Right lung (tissue), 5 donors: Measurements from ENCODE around the gene SERTAD2. TPM values are rescaled to one million over a fixed set of nuclear protein-coding genes. Genes with fewer than 3 reads are reported as not detected.

ENCODE experiments used
- DNase-seq, 2 donors: peaks; one replicate each; pipeline ENCODE4 v3.0.0-alpha.2; 2013
- polyA plus RNA-seq, 5 donors: library from polyadenylated mRNA; unstranded; fragments of 120-200 nt; gene quantifications; one replicate each; pipeline versions ENCODE4 v1.2.1 to v1.2.3, GENCODE V29; 2013; ENCODE audit warnings: inconsistent platforms in 1 of 5, low replicate concordance in 1 of 5; ENCODE audit not compliant: insufficient read length in 5 of 5, insufficient read depth in 1 of 5

Gene SERTAD2
- polyA plus RNA-seq, 5 donors = 22.3 to 27.9 (median 24.7) TPM

DNA sequence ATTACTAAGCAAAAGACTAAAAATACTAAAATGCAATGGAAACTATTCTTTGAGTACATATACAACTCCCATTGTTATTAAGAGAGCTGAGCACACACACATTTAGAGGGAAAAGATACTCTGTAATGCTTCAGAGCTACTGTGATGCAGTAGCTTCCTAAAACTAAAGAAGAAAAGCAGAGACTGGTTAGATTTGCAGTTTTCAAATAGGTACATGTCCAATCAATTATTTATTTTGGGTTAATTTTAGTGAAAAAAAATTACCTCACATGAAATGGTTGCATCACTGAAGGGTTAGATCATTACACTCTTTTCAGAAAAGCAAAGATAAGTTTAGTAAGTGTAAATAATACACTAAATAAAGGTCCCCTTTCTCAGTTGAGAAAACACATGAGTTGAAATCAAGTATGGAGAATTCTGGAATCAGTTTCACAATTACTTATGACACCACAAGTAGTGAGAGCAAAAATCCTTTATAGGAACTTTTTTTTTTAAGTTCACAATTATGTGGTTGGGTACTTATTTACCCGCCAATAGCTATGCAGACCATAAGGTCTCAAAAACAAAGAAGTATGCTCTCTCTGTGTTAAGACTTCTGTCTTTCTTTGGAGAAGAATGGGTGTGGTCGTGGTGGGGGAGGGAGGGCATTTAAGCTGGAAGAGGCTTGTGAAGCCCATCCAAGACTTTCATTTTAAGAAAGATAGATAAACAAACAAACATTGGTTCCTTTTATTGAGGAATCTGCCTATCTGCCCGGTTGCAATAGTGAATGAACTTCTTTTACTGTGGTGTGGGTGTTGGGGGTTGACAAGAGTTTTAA lies 25.3 kb upstream of the SERTAD2 start:
- no peak for DNase-seq

DNA sequence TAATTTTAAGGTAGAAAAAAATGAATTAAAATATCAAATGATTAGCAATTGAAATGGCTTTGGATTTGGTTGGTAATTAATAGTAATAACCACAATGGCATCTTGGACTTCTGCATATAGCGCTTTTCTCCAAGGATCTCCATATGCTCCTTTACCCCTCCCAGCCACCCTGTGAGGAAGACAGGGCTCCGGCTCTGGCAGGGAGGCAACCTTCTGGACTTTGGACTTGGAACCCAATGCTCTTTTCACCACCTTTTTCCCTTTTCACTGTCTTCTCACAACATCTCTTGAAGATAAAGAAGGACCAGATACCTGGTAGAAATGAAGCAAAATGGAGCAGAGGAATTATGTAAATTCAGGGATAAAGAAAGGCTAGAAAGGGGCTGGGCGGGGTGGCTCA lies 23.8 kb upstream of the SERTAD2 start:
- no peak for DNase-seq

DNA sequence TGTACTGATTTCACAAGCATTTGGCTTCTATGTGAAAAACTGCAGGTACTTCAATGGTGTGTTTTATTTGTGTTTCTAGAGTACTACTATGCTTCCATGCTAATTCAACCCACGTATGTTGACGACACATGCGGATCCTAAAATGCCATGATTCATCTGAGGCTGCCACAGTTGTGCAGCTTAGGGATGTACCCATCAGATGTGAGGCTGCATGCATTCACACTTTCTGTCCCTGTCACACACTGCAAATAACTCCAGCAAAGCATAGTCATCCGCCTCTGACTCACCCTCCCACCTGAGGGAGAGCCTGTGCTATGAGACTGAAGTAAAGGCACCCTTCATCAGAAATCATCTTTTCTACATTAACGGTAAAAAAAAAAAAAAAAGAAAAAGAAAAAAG lies 22.1 kb upstream of the SERTAD2 start:
- no peak for DNase-seq

DNA sequence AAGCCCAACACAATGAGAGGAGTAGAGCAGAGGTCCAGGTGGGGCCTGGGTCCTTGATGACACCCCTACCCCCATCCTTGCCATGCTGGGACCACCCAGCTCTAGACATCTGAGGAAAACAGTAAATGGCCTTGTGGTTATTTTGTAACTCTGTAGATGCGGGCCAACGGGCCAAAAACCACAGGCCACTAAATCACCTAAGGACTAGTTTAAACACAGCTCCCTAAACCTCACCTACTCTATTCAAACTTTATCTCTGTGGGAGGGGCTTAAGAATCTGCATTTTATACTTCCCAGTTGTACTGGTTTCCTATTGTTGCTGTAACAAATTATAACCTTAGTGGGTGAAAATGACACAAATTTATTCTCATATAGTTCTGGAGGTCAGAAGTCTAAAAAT lies 19.0 kb upstream of the SERTAD2 start:
- DNase-seq = no peak

GRCh38 chr2:64670047-64670446 lies 16.3 kb upstream of the SERTAD2 start:
- no peak for DNase-seq

DNA sequence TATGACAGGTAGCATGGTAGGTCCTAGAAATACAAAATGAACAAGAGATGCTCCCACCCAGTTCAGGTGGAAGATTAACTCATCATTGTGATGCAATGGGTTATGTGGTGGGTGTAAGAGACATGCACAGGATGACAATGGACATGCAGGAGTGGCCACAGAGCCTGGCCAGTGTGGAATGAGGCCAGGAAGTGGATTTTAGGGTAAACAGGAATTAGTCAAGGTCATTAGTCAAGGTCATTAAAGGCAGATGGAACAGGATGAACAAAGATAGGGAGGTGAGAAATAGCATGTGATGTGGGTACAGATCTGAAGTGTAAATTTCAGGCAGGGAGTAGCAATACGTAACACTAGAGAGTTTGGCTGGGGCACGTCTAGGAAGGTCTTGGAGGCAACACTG lies 15.6 kb upstream of the SERTAD2 start:
- DNase-seq = no peak

- no peak for DNase-seq
These were observed 14.8 kb upstream of the SERTAD2 start for GRCh38 chr2:64668542-64668941.

DNA sequence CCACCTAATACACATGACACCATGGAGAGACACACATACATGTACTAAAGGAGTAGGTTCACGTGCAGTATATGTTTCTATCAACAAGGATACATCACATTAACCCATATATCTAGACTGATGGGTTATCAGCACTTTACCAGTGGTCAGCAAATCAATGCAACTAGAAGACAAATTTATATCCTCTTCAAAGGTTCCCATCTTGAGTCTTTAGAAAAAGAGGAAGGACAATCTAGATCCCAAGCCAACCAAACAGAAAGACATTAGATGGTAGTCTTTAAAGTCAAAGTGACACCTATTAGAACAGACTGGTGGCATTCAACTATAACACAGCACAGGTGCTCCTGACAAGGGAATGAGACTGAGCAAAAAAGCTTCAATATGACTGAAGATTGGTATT lies 13.8 kb upstream of the SERTAD2 start:
- no peak for DNase-seq

DNA sequence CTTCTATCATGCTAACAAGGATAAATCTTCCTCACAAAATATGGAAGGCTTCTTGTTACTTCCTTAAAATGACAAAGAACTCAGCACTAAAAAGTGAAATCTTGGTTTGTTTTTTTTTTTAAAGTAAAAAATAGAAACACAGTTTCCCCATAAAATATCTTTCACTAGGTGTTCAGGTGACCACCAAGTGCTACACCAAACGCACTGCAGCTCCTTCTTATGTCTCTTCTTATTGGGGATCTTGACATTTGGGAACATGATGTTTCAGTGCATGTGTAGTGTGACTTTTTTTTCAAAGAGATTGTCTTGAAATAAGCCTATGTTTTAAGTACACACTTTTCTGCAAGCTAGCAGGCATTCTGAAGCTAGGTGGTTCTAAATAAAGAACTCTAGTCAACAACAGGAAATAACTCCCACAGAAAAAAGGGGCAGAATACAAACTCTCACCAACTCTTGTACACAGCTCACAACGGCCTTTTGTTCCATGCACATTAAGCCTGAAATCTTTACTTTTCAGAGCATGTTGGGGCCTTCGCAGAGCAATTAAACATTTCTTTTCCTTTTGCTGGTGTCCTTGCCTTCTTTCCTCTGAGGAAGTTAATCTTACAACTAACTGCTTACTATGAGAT lies 13.2 kb upstream of the SERTAD2 start:
- DNase-seq = no peak

DNA sequence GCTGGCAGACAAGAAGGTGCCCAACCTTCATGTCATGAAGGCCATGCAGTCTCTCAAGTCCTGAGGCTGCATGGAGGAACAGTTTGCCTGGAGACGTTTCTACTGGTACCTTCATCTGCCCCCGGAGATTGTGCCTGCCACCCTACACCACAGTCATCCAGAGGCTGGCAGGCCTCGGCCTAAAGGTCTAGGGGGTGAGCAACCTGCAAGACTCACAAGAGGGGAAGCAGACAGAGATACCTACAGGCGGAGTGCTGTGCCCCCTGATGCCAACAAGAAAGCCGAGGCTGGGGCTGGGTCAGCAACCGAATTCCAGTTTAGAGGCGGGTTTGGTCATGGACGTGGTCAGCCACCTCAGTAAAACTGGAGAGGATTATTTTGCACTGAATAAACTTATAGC lies 12.0 kb upstream of the SERTAD2 start:
- DNase-seq = no peak

DNA sequence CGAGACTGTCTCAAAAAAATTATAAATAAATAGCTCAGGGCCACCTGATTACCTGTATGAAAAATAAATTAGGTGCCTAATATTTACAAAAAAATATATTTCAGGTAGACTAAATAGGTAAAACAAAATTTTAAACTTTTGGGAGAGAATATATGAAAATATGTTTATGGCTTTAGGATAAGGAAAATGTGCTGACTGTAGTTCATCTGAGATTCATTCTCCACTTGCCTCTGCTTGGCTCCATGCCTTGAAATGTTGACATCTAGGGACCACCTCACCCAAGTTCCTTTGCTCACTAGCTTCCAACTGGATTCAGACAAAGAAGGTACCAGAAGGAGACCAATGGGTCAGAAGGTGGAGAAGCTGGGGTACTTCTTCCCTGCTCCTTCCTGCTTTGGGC lies 9.7 kb upstream of the SERTAD2 start:
- no peak for DNase-seq

DNA sequence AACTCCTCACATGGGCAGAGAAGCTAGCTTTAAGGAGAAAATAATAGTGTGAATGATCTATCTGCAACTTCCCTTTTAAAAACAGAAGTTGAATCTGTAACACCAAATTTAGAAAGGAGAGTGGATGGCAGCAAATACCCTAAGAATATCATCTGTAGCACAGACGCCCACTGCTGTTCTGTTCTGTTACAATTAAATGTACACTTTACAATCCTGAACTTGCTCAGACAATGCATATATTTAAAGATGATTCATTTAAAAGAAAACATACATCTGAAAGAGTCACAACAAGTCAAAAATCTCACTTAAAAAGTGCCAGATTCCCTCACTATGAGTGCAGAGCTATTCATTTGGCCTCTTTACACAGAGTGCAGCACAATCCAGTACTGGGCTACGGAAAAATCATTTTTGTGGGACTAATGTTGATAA lies 8.0 kb upstream of the SERTAD2 start:
- DNase-seq = no peak

- DNase-seq = no peak
These were observed 5.5 kb upstream of the SERTAD2 start for GRCh38 chr2:64659252-64659651.

GRCh38 chr2:64658269-64658668 lies 4.6 kb upstream of the SERTAD2 start:
- DNase-seq = no peak

GRCh38 chr2:64657411-64657810 lies 3.7 kb upstream of the SERTAD2 start:
- DNase-seq = no peak

DNA sequence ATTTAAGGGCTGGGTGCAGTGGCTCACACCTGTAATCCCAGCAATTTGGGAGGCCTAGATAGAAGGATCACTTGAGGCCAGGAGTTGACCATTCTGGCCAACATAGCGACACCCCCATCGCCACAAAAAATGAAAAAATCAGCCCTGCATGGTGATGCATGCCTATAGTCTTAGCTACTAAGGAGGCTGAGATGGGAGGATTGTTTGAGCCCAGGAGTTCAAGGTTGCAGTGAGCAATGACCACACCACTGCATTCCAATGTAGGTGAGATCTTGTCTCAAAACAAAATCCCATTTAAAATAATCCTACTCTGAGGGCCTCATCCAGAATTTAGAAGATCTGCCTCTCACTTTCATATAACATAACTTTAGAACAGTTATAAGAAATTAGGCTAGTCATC lies 2.7 kb upstream of the SERTAD2 start:
- DNase-seq = no peak

- no peak for DNase-seq
These were observed 2.2 kb upstream of the SERTAD2 start for GRCh38 chr2:64655873-64656272.

- DNase-seq = no peak
These were observed 1.4 kb upstream of the SERTAD2 start for GRCh38 chr2:64655018-64655664.

DNA sequence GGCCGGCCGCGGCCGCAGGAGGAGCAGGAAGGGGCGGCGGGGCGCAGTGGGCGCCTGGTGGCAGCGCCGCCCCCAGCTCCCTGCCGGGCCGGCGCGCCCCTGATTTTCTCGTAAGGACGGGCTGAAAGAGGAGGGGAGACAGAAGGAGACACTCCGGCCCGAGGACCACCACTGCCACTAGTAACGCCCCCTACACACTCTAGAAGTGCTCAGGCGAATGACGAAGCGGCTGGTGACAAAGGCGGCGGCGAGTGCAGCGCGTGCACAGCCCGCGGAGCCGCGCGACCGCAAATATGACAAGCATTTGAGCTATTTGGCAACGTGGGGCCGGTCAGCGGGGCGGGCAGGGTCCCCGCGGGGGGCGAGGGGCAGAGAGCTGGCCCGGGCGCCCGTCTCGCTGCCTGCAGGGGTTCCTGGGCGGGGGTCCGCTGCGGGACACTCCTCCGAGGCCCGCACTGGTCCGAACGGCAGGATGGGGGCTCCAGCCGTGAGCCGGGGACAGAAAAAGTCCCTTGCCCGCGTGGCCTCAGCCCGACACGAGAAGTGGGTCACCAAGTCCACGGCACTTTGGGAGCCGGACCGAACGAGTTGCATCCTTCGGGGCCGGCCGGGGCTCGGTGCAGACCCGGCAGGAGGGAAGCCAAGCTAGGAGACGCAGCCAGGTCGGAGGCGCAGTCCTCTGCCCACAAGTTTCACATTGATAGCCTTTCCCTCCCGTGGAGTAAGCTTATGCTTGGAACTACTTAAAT lies 524 bp upstream of the SERTAD2 start:
- peak; percentile 85 to 86 for DNase-seq

- DNase-seq = peak; percentile 63 to 76
These were observed 1.2 kb downstream of the SERTAD2 start for GRCh38 chr2:64652231-64653108.

GRCh38 chr2:64651590-64651989 lies 2.1 kb downstream of the SERTAD2 start:
- DNase-seq = no peak
